ENCODE data around the gene LPIN2. TPM values are rescaled to one million over a fixed set of nuclear protein-coding genes. Genes with fewer than 3 reads are reported as not detected.

The LPIN2 gene
- total RNA-seq, 1 donor, result 51.1 TPM

DNA sequence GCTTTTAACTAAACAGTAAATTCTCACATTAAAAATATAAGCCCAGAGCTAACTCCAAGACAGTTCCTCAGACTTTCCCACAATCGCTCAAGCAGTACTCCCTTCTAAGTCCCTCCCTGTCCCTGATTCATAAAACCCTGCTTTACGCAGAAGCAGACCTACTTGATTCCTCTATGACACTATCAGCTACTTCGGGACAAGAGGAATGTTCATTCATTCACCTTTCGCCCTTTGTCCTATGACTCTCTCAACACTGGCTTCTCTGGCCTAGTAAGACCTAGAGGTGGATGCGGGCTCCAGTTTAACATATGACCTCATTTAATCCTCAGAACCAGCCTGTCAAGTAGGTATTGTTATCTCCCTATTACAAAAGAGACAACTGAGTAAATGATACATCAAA is 10.2 kb downstream of the LPIN2 start:
- peaks cover 26% of the 10 kb centered on the region for H3K4me1 ChIP-seq (ENCODE audit: insufficient read depth, low read length)

GRCh38 chr18:2998644-2999043 is 14.3 kb downstream of the LPIN2 start:
- H3K4me3 ChIP-seq (ENCODE audit: low read length), result no peak overlapping the region
- no peaks in the 10 kb centered on the region for H3K27me3 ChIP-seq (ENCODE audit: insufficient read depth, low read length)
- H3K4me1 ChIP-seq (ENCODE audit: insufficient read depth, low read length), result peaks cover 51% of the 10 kb centered on the region
- H3K9me3 ChIP-seq (ENCODE audit: low read depth, low read length), result no peaks in the 10 kb centered on the region

More for the DNA sequence above, 10.2 kb downstream of the LPIN2 start:
- no peak overlapping the region for H3K4me3 ChIP-seq (ENCODE audit: low read length)
- no peaks in the 10 kb centered on the region for H3K27me3 ChIP-seq (ENCODE audit: insufficient read depth, low read length)
- H3K9me3 ChIP-seq (ENCODE audit: low read depth, low read length), result no peaks in the 10 kb centered on the region

GRCh38 chr18:2997846-2998564 is 14.9 kb downstream of the LPIN2 start:
- Histone ChIP-seq H3K4me3 (ENCODE audit: low read length) (no peak overlapping the region), H3K27me3 (ENCODE audit: insufficient read depth, low read length) (no peaks in the 10 kb centered on the region), H3K4me1 (ENCODE audit: insufficient read depth, low read length) (peaks cover 51% of the 10 kb centered on the region), H3K9me3 (ENCODE audit: low read depth, low read length) (no peaks in the 10 kb centered on the region)

DNA sequence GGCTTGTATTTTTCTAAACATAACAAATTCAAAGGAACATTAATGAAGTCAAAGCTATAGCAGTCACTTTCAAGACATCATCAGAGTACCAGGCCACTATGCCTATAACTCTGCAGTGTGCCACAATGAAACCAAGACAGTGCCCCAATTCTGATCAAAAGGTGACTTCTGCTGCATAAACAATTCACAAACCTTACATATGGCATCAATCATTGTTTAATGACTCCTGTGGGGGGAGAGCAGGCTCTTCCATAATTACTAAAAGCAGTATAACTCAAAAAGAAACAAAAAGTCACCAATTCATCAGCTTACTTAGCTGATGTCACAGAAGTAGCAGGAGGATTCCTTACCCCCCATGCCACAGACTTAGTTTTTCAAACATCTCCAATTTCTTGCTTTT is 15.5 kb downstream of the LPIN2 start:
- Histone ChIP-seq H3K9me3 (ENCODE audit: low read depth, low read length) (no peaks in the 10 kb centered on the region), H3K27me3 (ENCODE audit: insufficient read depth, low read length) (no peaks in the 10 kb centered on the region), H3K4me1 (ENCODE audit: insufficient read depth, low read length) (peaks cover 51% of the 10 kb centered on the region), H3K4me3 (ENCODE audit: low read length) (no peak overlapping the region)

GRCh38 chr18:2994603-2995432 is 18.1 kb downstream of the LPIN2 start:
- Histone ChIP-seq H3K27me3 (ENCODE audit: insufficient read depth, low read length) (no peaks in the 10 kb centered on the region), H3K4me1 (ENCODE audit: insufficient read depth, low read length) (peaks cover 46% of the 10 kb centered on the region), H3K4me3 (ENCODE audit: low read length) (no peak overlapping the region), H3K9me3 (ENCODE audit: low read depth, low read length) (no peaks in the 10 kb centered on the region)

DNA sequence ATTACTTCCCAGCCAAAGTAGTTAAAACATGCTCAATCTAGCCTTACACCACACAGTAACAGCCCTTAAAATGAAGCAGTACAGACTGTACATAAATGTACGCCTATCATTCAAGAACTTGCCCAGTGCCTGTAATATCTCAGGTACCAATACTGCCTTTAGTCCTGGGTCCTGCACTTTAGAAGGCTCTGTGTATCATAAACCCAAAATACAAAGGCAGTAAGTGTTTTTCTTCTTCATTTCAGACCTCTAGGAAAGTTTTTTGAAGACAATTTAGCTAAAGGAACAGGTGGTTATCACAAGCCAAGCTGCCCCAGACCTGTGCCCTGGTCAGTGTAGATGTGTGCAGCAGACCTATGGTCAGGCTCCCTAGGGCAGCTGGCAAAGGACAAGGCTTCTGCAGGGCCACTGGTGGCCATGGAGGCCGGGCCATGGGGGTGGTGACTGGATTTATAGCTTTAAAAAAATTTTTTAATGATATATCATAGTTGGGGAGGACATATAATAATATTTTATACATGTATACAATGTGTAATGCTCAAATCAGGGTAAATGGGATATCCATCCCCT is 18.8 kb downstream of the LPIN2 start:
- no peak overlapping the region for H3K4me3 ChIP-seq (ENCODE audit: low read length)
- no peaks in the 10 kb centered on the region for H3K27me3 ChIP-seq (ENCODE audit: insufficient read depth, low read length)
- no peaks in the 10 kb centered on the region for H3K9me3 ChIP-seq (ENCODE audit: low read depth, low read length)
- peaks cover 39% of the 10 kb centered on the region for H3K4me1 ChIP-seq (ENCODE audit: insufficient read depth, low read length)

DNA sequence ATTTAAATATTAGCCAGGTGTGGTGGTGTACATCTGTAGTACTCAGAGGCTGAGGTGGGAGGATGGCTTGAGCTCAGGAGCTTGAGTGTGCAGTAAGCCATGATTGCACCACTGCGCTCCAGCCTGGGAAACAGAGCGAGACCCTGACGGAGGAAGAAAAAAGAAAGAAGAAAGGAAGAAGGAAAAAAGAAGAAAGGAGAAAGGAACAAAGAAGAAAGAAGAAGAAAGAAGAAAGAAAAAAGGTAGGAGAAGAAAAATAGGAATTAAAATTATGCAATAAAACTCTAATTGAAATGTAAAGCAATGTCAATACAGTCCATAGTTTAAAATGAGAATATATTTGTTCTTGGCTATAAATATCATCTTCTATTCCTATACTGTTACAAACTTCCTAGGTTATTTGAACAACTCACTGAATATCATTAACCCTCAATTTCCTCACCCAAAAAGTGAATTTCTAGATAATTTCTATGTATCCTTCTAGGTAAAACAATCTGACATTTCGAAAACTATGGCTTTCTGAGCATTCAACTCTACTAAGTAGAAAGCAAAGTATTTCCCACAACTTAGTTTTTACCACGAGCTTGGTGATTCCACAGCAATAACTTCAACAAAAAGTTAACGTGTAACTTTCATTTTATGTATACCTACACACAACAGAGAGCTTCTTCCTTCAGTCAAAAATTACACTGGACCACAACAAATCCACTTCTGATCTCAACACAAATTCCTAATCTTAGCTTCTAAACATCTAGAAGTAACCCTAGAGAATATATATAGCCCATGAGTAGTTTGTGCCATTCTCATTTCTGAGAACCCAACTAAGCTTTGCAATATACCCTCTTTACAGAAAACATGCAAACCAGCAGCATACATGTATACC is 19.7 kb downstream of the LPIN2 start:
- Histone ChIP-seq H3K27me3 (ENCODE audit: insufficient read depth, low read length) (no peaks in the 10 kb centered on the region), H3K4me3 (ENCODE audit: low read length) (no peak overlapping the region), H3K4me1 (ENCODE audit: insufficient read depth, low read length) (peaks cover 30% of the 10 kb centered on the region), H3K9me3 (ENCODE audit: low read depth, low read length) (no peaks in the 10 kb centered on the region)

- Histone ChIP-seq H3K27me3 (ENCODE audit: insufficient read depth, low read length) (no peaks in the 10 kb centered on the region), H3K9me3 (ENCODE audit: low read depth, low read length) (no peaks in the 10 kb centered on the region), H3K4me3 (ENCODE audit: low read length) (no peak overlapping the region), H3K4me1 (ENCODE audit: insufficient read depth, low read length) (peaks cover 16% of the 10 kb centered on the region)
Measured at GRCh38 chr18:2990956-2991640, 21.8 kb downstream of the LPIN2 start.

DNA sequence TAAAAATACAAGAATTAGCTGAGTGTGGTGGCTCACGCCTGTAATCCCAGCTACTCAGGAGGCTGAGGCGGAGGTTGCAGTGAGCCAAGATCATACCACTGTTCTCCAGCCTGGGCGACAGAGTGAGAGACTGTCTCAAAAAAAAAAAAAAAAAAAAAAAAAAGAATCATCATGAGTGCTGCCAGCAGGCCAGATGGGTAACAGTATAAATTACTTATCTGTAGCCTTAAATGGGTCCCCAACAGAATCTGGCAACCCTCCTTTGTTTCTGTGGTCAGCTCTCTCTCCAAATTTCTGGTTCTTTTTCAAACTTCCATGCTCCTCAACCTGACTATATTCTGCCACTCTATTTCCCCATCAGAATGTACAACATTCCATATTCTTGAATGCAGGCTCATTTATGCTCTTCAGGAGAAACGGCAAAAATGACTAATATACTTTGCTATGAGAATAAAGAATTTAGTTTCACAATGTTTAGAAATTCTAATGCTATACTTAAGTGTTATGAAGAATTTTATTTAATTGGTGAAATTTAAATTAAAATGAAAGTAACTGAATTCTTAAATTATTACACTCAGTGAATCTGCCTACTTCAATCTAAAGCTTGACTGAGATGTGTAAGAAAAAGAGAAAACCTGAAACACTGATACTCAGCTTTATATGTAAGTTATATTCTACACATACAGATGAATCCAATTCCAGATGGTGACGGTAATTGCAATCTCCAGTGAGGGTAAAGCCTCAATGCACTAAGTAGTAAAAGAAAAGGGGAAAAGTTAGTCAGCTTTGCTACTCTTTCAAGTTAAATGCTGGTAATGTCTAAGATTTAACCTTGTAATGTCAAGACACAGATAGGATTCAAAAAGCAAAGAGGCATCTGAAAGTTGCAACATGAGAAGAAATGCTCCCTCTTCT is 24.8 kb downstream of the LPIN2 start:
- Histone ChIP-seq H3K4me3 (ENCODE audit: low read length) (no peak overlapping the region), H3K27me3 (ENCODE audit: insufficient read depth, low read length) (no peaks in the 10 kb centered on the region), H3K9me3 (ENCODE audit: low read depth, low read length) (no peaks in the 10 kb centered on the region), H3K4me1 (ENCODE audit: insufficient read depth, low read length) (peaks cover 21% of the 10 kb centered on the region)

DNA sequence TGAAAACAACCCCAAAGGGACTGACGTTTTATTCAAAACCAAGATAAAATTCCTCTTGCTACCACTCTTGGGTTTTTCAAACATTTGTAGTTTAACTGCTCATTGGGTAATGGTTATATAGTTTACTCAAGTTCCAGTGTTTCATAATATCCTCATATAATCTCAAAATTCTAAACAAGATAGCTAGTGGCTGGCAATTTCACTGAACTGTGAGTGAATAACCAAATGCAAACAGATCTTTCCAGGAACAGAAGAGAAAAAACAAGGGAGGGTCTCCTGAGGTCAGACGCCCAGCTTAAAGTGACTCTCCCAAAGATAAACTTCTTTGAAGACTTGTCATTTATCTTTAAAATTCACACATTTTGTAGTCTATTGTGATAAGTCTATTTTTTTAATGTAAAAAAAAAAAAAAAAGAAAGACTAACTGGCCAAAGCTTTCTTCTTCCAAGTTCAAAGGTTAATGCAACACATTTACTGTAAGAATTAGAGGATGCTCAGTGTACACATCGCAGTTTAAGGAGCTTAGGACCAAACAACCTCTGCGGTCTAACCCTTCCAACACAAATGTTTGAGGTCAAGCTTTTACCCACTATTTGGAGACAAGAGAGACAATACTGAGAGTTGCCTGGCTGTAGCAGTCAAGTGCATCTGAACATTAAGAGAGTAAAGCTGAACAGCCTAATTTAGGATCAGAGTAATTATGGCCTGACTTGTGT is 26.6 kb downstream of the LPIN2 start:
- Histone ChIP-seq H3K4me1 (ENCODE audit: insufficient read depth, low read length) (peaks cover 32% of the 10 kb centered on the region), H3K9me3 (ENCODE audit: low read depth, low read length) (no peaks in the 10 kb centered on the region), H3K27me3 (ENCODE audit: insufficient read depth, low read length) (no peaks in the 10 kb centered on the region), H3K4me3 (ENCODE audit: low read length) (no peak overlapping the region)

GRCh38 chr18:2985628-2986027 is 27.3 kb downstream of the LPIN2 start:
- no peak overlapping the region for H3K4me3 ChIP-seq (ENCODE audit: low read length)
- H3K27me3 ChIP-seq (ENCODE audit: insufficient read depth, low read length), result no peaks in the 10 kb centered on the region
- no peaks in the 10 kb centered on the region for H3K9me3 ChIP-seq (ENCODE audit: low read depth, low read length)
- peaks cover 39% of the 10 kb centered on the region for H3K4me1 ChIP-seq (ENCODE audit: insufficient read depth, low read length)

- Histone ChIP-seq H3K4me1 (ENCODE audit: insufficient read depth, low read length) (peaks cover 47% of the 10 kb centered on the region), H3K27me3 (ENCODE audit: insufficient read depth, low read length) (no peaks in the 10 kb centered on the region), H3K4me3 (ENCODE audit: low read length) (no peak overlapping the region), H3K9me3 (ENCODE audit: low read depth, low read length) (no peaks in the 10 kb centered on the region)
Measured at GRCh38 chr18:2984703-2985261, 28.2 kb downstream of the LPIN2 start.

GRCh38 chr18:2984091-2984490 is 28.9 kb downstream of the LPIN2 start:
- peaks cover 54% of the 10 kb centered on the region for H3K4me1 ChIP-seq (ENCODE audit: insufficient read depth, low read length)
- H3K4me3 ChIP-seq (ENCODE audit: low read length), result no peak overlapping the region
- no peaks in the 10 kb centered on the region for H3K27me3 ChIP-seq (ENCODE audit: insufficient read depth, low read length)
- no peaks in the 10 kb centered on the region for H3K9me3 ChIP-seq (ENCODE audit: low read depth, low read length)

Measured in mononuclear cell (primary cell).